ENCODE data around the gene PARVG.

PARVG gene

DNA sequence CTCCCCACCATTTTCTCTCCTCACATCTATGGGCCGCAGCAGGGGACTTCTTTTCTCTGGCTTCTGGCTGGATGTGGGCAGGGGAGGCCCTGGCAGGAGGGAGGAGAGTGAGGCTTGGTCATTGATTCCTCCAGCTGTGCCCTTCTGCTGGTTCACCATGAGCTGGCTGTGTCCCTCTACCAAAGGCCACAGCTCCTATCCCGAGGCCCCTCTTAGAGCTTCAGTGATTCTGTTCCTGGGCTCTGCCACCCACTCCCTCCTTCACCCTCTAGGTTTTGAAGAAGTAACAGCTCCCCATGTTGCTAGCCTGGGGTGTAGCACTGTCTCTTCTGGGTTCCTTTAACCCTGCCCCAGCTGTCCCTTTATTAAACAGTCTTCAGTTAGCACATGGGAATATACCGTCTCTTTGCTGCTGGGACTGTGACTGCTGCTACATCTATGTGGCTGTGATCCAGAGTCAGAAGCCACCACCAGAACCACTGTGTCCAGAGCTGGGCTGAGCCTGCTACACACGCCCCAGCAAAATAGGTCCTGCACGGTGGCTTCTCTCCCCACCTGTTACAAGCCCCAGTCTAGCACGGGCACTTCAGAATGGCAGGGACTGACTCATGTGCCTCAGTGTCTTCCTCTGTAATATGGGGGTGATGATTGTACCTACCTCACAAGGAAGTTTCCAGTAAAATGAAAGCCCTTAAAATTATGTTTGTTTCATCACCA, 578 bp upstream of the PARVG start:
- WGBS (ENCODE audit: insufficient coverage, insufficient read length), result no CpG with 5 or more reads among the region's 6 CpGs
- no peak overlapping the region for H3K4me3 ChIP-seq (ENCODE audit: low read length)
- H3K36me3 ChIP-seq (ENCODE audit: control insufficient read depth, insufficient read depth, low read length), result no peaks in the 10 kb centered on the region
- no peaks in the 10 kb centered on the region for H3K27me3 ChIP-seq (ENCODE audit: control insufficient read depth, insufficient read depth, low read length)
- H3K9me3 ChIP-seq (ENCODE audit: control insufficient read depth, insufficient read depth, low read length), result no peaks in the 10 kb centered on the region
- no peak overlapping the region for H3K27ac ChIP-seq (ENCODE audit: low read length)
- no peak for DNase-seq (ENCODE audit: low read depth, low spot score)
- H3K4me1 ChIP-seq (ENCODE audit: control insufficient read depth, insufficient read depth, low read length), result no peaks in the 10 kb centered on the region

DNA sequence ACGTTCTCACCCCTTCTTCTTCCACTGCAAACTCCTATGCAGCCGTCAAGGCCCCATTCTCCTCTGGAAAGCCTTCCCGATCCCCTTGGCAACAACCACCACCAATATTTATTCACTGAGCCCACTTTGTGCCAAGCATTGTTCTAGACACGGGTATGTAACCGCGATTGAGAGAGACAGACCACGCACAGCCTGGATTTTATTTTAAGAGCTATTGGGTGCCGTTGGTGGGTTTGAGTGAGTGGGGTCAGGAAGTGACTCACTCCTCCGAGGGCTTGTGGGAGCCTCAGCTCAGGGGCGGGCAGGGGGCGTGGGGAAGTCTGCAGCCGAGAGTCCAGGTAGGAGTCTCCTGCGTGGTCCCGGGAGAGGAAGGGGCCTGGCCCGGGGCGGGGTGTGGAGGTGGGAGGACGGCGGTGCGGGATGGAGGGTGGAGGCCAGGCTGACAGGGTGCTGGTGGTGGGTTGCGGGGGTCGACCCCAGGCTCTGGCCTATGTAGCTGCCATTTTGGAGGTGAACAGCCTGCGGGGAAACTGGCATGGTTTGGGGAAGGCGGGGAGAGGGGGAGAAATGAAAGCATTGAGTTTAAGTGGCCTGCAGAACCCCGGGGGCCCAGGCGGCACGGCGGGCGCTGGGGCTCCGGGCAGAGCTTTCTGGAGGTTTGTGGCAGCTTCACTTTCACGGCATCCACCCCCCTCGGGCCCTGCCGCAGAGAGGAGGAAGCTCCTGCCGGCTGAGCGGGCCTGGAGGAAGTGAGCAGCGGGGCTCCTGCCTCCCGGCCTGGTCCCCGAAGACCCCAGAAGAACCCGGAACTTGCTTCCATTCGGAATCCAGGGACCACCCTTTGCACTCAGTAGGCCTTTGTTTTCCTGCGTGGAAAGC, 547 bp downstream of the PARVG start:
- no peak for DNase-seq (ENCODE audit: low read depth, low spot score)
- H3K27ac ChIP-seq (ENCODE audit: low read length), result no peak overlapping the region
- no peaks in the 10 kb centered on the region for H3K4me1 ChIP-seq (ENCODE audit: control insufficient read depth, insufficient read depth, low read length)
- H3K4me3 ChIP-seq (ENCODE audit: low read length), result no peak overlapping the region
- H3K9me3 ChIP-seq (ENCODE audit: control insufficient read depth, insufficient read depth, low read length), result no peaks in the 10 kb centered on the region
- no peaks in the 10 kb centered on the region for H3K27me3 ChIP-seq (ENCODE audit: control insufficient read depth, insufficient read depth, low read length)
- no CpG with 5 or more reads among the region's 40 CpGs for WGBS (ENCODE audit: insufficient coverage, insufficient read length)
- no peaks in the 10 kb centered on the region for H3K36me3 ChIP-seq (ENCODE audit: control insufficient read depth, insufficient read depth, low read length)

DNA sequence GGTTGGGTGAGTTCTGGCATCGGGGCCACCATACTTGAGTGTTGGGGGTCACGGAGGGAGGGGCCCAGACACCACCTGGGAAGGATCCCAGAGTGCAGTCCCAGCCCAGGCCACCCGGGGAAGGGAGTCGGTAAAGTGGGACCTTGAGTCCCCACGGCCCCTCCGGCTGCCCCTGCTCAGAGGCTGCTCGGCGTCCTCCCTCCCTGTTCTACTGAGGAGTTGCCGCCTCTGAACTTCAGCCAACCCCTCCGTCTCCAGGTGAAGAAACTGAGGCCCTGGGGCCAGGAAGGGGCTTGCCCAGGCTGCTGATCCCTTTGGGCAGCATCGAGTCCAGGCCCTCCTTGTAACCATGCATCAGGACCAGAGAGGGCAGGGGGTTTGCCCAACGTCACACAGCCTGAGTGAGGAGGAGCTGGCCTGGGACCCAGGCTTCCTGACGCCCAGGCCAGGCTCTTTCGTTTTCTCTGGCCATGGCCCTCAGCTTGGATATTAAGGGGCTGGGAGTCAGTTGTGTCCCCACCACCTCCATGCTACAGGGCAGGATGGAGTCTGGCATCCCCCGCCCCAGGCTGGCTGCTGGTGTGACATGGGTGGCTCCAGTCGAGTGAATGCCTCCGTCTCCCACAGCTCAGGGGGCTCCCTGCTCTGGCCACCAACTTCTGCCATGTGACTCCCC, 1.3 kb downstream of the PARVG start:
- WGBS (ENCODE audit: insufficient coverage, insufficient read length), result no CpG with 5 or more reads among the region's 17 CpGs
- no peak overlapping the region for H3K4me3 ChIP-seq (ENCODE audit: low read length)
- no peaks in the 10 kb centered on the region for H3K36me3 ChIP-seq (ENCODE audit: control insufficient read depth, insufficient read depth, low read length)
- no peaks in the 10 kb centered on the region for H3K4me1 ChIP-seq (ENCODE audit: control insufficient read depth, insufficient read depth, low read length)
- no peaks in the 10 kb centered on the region for H3K9me3 ChIP-seq (ENCODE audit: control insufficient read depth, insufficient read depth, low read length)
- no peak for DNase-seq (ENCODE audit: low read depth, low spot score)
- H3K27ac ChIP-seq (ENCODE audit: low read length), result no peak overlapping the region
- no peaks in the 10 kb centered on the region for H3K27me3 ChIP-seq (ENCODE audit: control insufficient read depth, insufficient read depth, low read length)

DNA sequence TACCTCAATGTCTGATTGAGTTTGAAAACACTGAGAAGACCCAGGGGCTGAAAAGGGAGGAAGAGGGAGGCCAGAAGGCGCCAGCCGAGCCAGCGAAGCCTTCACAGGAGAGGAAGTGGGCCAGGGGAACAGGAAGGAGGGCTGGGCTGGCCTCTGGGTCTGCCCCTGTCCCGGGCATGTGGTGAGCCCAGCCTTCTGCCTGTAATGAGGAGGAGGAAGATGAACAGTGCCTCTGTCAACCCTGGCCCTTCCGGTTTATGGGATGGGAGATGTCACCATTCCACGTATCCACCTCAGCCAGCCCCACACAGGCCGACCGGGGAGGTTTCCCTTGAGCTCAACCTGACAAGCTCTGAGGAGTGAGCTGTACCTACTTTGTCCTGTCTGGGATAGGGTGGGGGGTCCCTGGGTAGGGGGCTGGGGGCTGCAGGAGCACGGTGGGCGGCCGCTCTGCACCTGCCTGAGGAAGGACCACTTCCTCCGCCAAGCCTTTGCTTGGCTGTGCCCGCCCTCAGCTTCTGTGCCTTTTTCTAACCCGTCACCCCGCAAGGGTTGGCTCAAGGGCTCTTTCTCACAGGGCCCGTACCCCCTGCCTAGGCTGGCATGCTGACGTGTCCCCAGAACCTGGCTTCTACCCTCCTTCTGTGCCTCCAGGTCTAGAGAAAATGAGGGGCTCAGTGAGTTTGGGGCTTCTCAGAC, 2.0 kb downstream of the PARVG start:
- Histone ChIP-seq H3K27me3 (ENCODE audit: control insufficient read depth, insufficient read depth, low read length) (no peaks in the 10 kb centered on the region), H3K9me3 (ENCODE audit: control insufficient read depth, insufficient read depth, low read length) (no peaks in the 10 kb centered on the region), H3K36me3 (ENCODE audit: control insufficient read depth, insufficient read depth, low read length) (no peaks in the 10 kb centered on the region), H3K4me1 (ENCODE audit: control insufficient read depth, insufficient read depth, low read length) (no peaks in the 10 kb centered on the region), H3K27ac (ENCODE audit: low read length) (no peak overlapping the region), H3K4me3 (ENCODE audit: low read length) (no peak overlapping the region)
- no CpG with 5 or more reads among the region's 17 CpGs for WGBS (ENCODE audit: insufficient coverage, insufficient read length)
- no peak for DNase-seq (ENCODE audit: low read depth, low spot score)

DNA sequence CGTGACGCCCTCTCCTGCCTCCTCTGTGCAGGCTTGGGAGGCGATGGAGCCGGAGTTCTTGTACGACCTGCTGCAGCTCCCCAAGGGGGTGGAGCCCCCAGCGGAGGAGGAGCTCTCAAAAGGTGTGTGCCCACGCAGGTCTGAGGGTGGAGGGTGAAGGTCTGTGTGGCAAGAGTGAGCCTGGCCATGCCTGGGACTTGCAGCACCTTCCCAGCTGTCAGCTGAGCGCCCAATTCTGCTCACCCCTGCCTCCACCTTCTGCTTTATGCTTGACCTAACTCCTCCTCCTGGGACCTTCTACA, 2.5 kb downstream of the PARVG start:
- no CpG with 5 or more reads among the region's 8 CpGs for WGBS (ENCODE audit: insufficient coverage, insufficient read length)
- no peaks in the 10 kb centered on the region for H3K4me1 ChIP-seq (ENCODE audit: control insufficient read depth, insufficient read depth, low read length)
- no peak overlapping the region for H3K27ac ChIP-seq (ENCODE audit: low read length)
- no peaks in the 10 kb centered on the region for H3K9me3 ChIP-seq (ENCODE audit: control insufficient read depth, insufficient read depth, low read length)
- no peaks in the 10 kb centered on the region for H3K27me3 ChIP-seq (ENCODE audit: control insufficient read depth, insufficient read depth, low read length)
- DNase-seq (ENCODE audit: low read depth, low spot score), result no peak
- H3K36me3 ChIP-seq (ENCODE audit: control insufficient read depth, insufficient read depth, low read length), result no peaks in the 10 kb centered on the region
- no peak overlapping the region for H3K4me3 ChIP-seq (ENCODE audit: low read length)

DNA sequence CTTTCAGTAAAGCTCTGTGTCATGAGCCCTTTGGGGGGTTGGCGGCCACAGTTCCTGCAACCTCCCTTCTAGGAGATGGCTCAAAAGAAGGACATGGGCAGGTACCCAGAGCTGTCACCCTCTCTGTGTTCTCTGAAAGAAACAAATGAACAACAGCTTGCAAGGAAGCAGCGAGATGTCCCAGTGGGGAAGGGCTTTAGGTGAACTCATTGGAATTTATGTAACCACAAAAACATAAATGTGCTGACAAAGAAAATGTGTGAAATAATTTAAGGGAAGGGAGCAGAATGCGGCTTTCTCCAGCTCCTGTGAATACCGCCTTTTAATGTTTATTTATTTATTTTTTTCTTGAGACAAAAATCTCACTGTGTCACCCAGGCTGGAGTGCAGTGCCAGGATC, 3.3 kb downstream of the PARVG start:
- Histone ChIP-seq H3K27me3 (ENCODE audit: control insufficient read depth, insufficient read depth, low read length) (no peaks in the 10 kb centered on the region), H3K27ac (ENCODE audit: low read length) (no peak overlapping the region), H3K36me3 (ENCODE audit: control insufficient read depth, insufficient read depth, low read length) (no peaks in the 10 kb centered on the region), H3K4me1 (ENCODE audit: control insufficient read depth, insufficient read depth, low read length) (no peaks in the 10 kb centered on the region), H3K4me3 (ENCODE audit: low read length) (no peak overlapping the region), H3K9me3 (ENCODE audit: control insufficient read depth, insufficient read depth, low read length) (no peaks in the 10 kb centered on the region)
- WGBS (ENCODE audit: insufficient coverage, insufficient read length), result no CpG with 5 or more reads among the region's 4 CpGs
- DNase-seq (ENCODE audit: low read depth, low spot score), result no peak

DNA sequence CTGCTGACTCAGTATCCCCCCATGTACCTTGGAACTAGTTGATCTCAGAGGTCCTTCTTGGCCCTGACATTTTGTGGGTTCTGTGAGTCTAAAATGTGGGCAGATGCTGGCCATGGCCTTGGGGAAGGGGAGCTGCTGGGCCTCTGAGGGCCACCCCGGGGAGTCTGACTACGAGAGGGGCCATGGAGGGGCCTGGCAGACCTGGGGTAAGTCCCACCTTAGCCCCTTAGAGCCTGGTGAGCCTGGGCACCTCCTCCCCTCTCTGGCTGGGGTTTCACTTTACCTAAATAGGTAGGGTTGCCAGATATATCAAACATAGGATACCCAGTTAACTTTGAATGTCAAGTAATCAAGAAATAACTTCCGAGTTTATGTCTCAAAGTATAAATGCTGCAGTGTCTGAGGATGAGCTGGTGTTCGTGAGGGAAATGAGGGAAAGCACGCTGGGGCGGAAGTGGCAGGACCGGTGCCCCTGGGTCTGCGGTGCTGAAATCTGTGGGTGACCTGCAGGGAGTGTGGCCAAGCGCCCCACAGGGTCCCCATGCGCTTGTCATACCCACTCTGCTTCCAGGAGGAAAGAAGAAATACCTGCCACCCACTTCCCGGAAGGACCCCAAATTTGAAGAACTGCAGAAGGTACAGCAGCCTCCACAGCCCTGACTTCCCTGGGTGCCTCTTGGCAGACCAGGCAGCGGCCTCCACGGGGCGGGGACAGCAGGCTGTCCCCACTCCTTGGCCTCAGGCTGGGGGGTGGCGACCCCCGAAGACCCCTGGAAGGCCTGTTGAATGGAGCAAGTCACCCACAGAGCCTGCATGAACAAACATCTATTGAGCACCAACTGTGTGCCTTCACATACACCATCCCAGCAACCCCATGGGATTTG, 4.8 kb downstream of the PARVG start:
- H3K27me3 ChIP-seq (ENCODE audit: control insufficient read depth, insufficient read depth, low read length), result no peaks in the 10 kb centered on the region
- DNase-seq (ENCODE audit: low read depth, low spot score), result no peak
- H3K4me3 ChIP-seq (ENCODE audit: low read length), result no peak overlapping the region
- H3K27ac ChIP-seq (ENCODE audit: low read length), result no peak overlapping the region
- WGBS (ENCODE audit: insufficient coverage, insufficient read length), result no CpG with 5 or more reads among the region's 16 CpGs
- H3K9me3 ChIP-seq (ENCODE audit: control insufficient read depth, insufficient read depth, low read length), result no peaks in the 10 kb centered on the region
- no peaks in the 10 kb centered on the region for H3K4me1 ChIP-seq (ENCODE audit: control insufficient read depth, insufficient read depth, low read length)
- no peaks in the 10 kb centered on the region for H3K36me3 ChIP-seq (ENCODE audit: control insufficient read depth, insufficient read depth, low read length)

DNA sequence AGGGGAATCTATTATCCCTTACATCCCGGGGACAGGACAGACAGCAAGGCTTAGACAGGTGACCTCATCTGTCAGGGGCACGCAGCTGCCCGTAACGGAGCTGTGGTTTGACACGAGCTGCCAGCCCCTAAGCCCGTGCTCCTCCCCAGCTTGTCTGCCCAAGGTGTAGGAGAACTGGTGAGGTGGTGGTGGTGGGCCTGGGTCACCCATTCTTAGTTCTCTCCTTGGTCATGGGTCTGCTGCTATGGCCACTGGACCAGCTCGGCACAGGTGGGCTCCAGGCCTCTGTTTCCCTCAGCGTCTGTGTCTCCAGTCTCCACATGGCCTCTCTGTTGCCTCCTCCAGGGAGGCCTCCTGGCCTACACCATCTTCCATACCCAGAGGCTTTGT, 5.4 kb downstream of the PARVG start:
- H3K27ac ChIP-seq (ENCODE audit: low read length), result no peak overlapping the region
- DNase-seq (ENCODE audit: low read depth, low spot score), result no peak
- H3K4me1 ChIP-seq (ENCODE audit: control insufficient read depth, insufficient read depth, low read length), result no peaks in the 10 kb centered on the region
- no CpG with 5 or more reads among the region's 8 CpGs for WGBS (ENCODE audit: insufficient coverage, insufficient read length)
- H3K27me3 ChIP-seq (ENCODE audit: control insufficient read depth, insufficient read depth, low read length), result no peaks in the 10 kb centered on the region
- no peaks in the 10 kb centered on the region for H3K9me3 ChIP-seq (ENCODE audit: control insufficient read depth, insufficient read depth, low read length)
- no peak overlapping the region for H3K4me3 ChIP-seq (ENCODE audit: low read length)
- H3K36me3 ChIP-seq (ENCODE audit: control insufficient read depth, insufficient read depth, low read length), result no peaks in the 10 kb centered on the region

DNA sequence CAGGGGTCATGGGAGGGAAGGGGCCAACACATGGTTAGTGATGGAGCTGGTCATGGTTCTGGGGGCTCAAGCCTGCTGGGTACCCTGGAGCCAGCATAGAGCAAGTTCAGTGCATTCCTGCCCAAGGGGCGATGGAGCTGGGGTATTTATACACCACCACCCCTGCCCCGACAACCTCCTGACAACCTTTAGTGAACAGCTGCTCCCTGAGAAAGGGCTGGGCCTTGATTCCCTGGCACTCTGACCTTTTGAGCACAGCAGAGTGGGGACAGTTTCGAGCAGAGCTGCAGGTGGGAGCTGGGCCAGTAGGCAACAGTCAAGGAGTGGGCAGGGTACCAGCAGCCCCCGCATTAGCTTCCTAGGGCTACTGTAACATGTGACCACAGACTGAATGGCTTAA, 6.0 kb downstream of the PARVG start:
- Histone ChIP-seq H3K4me3 (ENCODE audit: low read length) (no peak overlapping the region), H3K36me3 (ENCODE audit: control insufficient read depth, insufficient read depth, low read length) (no peaks in the 10 kb centered on the region), H3K4me1 (ENCODE audit: control insufficient read depth, insufficient read depth, low read length) (no peaks in the 10 kb centered on the region), H3K27me3 (ENCODE audit: control insufficient read depth, insufficient read depth, low read length) (no peaks in the 10 kb centered on the region), H3K27ac (ENCODE audit: low read length) (no peak overlapping the region), H3K9me3 (ENCODE audit: control insufficient read depth, insufficient read depth, low read length) (no peaks in the 10 kb centered on the region)
- no peak for DNase-seq (ENCODE audit: low read depth, low spot score)
- WGBS (ENCODE audit: insufficient coverage, insufficient read length), result no CpG with 5 or more reads among the region's 4 CpGs

Data from iPS DF 6.9 (cell line).